Upper lobe of left lung (tissue), 4 donors: Measurements from ENCODE around the gene LARGE1.

Source experiments
- CTCF ChIP-seq, 6 experiments: fragments of 450-650 bp in 4 of 6; fragments of 200-600 bp in 2 of 6; sonication (generic) in 2 of 6; IDR thresholded peaks; one replicate each; pipeline ENCODE4 v1.5.1; 2016 to 2019; ENCODE audit warnings: antibody characterized with exemption in 6 of 6
- EP300 ChIP-seq, 4 donors: sonication (generic); formaldehyde crosslinking; IDR thresholded peaks; one replicate each; pipeline ENCODE4 v1.5.1; 2017; ENCODE audit warnings: antibody characterized with exemption in 4 of 4, control low read depth in 2 of 4
- POLR2A ChIP-seq, 4 donors: fragments of 450-650 bp; IDR thresholded peaks; one replicate each; pipeline ENCODE4 v1.5.1; 2016 to 2017; ENCODE audit warnings: antibody characterized with exemption in 4 of 4, mild to moderate bottlenecking in 2 of 4
- POLR2AphosphoS5 ChIP-seq, 2 donors: sonication (generic); formaldehyde crosslinking; IDR thresholded peaks; one replicate each; pipeline ENCODE4 v1.5.1; 2017; ENCODE audit warnings: antibody characterized with exemption in 2 of 2

GRCh38 chr22:33964121-33964520 is 43.8 kb upstream of the LARGE1 start:
- TF ChIP-seq POLR2AphosphoS5 (IDR thresholded peaks at IDR 0.05) (no peak), CTCF (IDR thresholded peaks at IDR 0.05) (no peak), POLR2A (IDR thresholded peaks at IDR 0.05) (no peak), EP300 (IDR thresholded peaks at IDR 0.05) (no peak)
